HepG2 (cell line): ENCODE data around the gene GABRB1. TPM values are rescaled to one million over a fixed set of nuclear protein-coding genes. Genes with fewer than 3 reads are reported as not detected.

Experiments used
- BORCS8-MEF2B ChIP-seq: sonication (generic); formaldehyde crosslinking; IDR thresholded peaks from 2 replicates; pipeline ENCODE4 v1.8.0; 2022; ENCODE audit warnings: mild to moderate bottlenecking, missing genetic modification reagents
- ESRRA ChIP-seq: sonication (generic); formaldehyde crosslinking; IDR thresholded peaks from 2 replicates; pipeline ENCODE4 v1.5.1; 2020; ENCODE audit warnings: mild to moderate bottlenecking, low read depth, missing genetic modification reagents
- FOSL1 ChIP-seq: sonication (generic); formaldehyde crosslinking; IDR thresholded peaks from 2 replicates; pipeline ENCODE4 v1.9.0; 2021; ENCODE audit warnings: missing genetic modification reagents, borderline replicate concordance
- HDAC1 ChIP-seq: sonication (generic); formaldehyde crosslinking; IDR thresholded peaks from 2 replicates; pipeline ENCODE4 v1.5.1; 2020; ENCODE audit warnings: mild to moderate bottlenecking, missing genetic modification reagents
- HOXA9 ChIP-seq: sonication (generic); formaldehyde crosslinking; IDR thresholded peaks from 2 replicates; pipeline ENCODE4 v1.8.1; 2022; ENCODE audit warnings: missing genetic modification reagents, mild to moderate bottlenecking, moderate library complexity, borderline replicate concordance
- JDP2 ChIP-seq: sonication (generic); formaldehyde crosslinking; IDR thresholded peaks from 2 replicates; pipeline ENCODE4 v1.8.1; 2022; ENCODE audit warnings: missing genetic modification reagents, borderline replicate concordance
- KLF12 ChIP-seq: sonication (generic); formaldehyde crosslinking; IDR thresholded peaks from 2 replicates; pipeline ENCODE4 v1.4.0; 2020; ENCODE audit warnings: missing genetic modification reagents, borderline replicate concordance
- NCOR1 ChIP-seq: fragments of 200-600 bp; sonication (generic); IDR thresholded peaks from 2 replicates; pipeline ENCODE4 v1.7.0; 2017; ENCODE audit warnings: antibody characterized with exemption, low read length, borderline replicate concordance
- NR3C1 ChIP-seq: sonication (generic); formaldehyde crosslinking; IDR thresholded peaks from 2 replicates; pipeline ENCODE4 v1.4.0; 2020; ENCODE audit warnings: missing genetic modification reagents
- PHF20 ChIP-seq: sonication (generic); formaldehyde crosslinking; IDR thresholded peaks from 2 replicates; pipeline ENCODE4 v1.5.0; 2020; ENCODE audit warnings: mild to moderate bottlenecking, missing genetic modification reagents
- RARA ChIP-seq: IDR thresholded peaks from 2 replicates; pipeline ENCODE4 v1.6.1; 2016; ENCODE audit warnings: missing genetic modification reagents, missing compliant biosample characterization
- RBM39 ChIP-seq: fragments of 200-400 bp; formaldehyde crosslinking; IDR thresholded peaks from one replicate; pipeline ENCODE4 v1.6.1; 2018; ENCODE audit warnings: antibody characterized with exemption, mild to moderate bottlenecking, low read depth, low read length; ENCODE audit not compliant: poor library complexity, severe bottlenecking
- SIN3B ChIP-seq: fragments of 150-350 bp; IDR thresholded peaks from 2 replicates; pipeline ENCODE4 v1.6.1; 2014; ENCODE audit warnings: low read length
- ZIK1 ChIP-seq: sonication (generic); formaldehyde crosslinking; IDR thresholded peaks from 2 replicates; pipeline ENCODE4 v1.5.0; 2020; ENCODE audit warnings: mild to moderate bottlenecking, low read depth, missing genetic modification reagents, borderline replicate concordance
- ZNF30 ChIP-seq: sonication (generic); formaldehyde crosslinking; IDR thresholded peaks from 2 replicates; pipeline ENCODE4 v1.5.0; 2020; ENCODE audit warnings: mild to moderate bottlenecking, missing genetic modification reagents
- ZNF543 ChIP-seq: sonication (generic); formaldehyde crosslinking; IDR thresholded peaks from 2 replicates; pipeline ENCODE4 v1.4.0; 2020; ENCODE audit warnings: mild to moderate bottlenecking, missing genetic modification reagents
- ZNF674 ChIP-seq: sonication (generic); formaldehyde crosslinking; IDR thresholded peaks from 2 replicates; pipeline ENCODE4 v1.5.0; 2020; ENCODE audit warnings: low read depth, mild to moderate bottlenecking, missing genetic modification reagents
- ZNF747 ChIP-seq: sonication (generic); formaldehyde crosslinking; IDR thresholded peaks from 2 replicates; pipeline ENCODE4 v1.8.1; 2023; ENCODE audit warnings: missing genetic modification reagents, mild to moderate bottlenecking, borderline replicate concordance
- ZNF83 ChIP-seq: sonication (generic); formaldehyde crosslinking; IDR thresholded peaks from 2 replicates; pipeline ENCODE4 v1.4.0; 2020; ENCODE audit warnings: missing genetic modification reagents, mild to moderate bottlenecking, borderline replicate concordance
- ZSCAN20 ChIP-seq: sonication (generic); formaldehyde crosslinking; IDR thresholded peaks from 2 replicates; pipeline ENCODE4 v1.4.0; 2020; ENCODE audit warnings: missing genetic modification reagents, mild to moderate bottlenecking, borderline replicate concordance
- polyA plus RNA-seq, 8 experiments: library from polyadenylated mRNA; depleted of rRNA in 3 of 8; stranded (reverse) in 7 of 8; unstranded in 1 of 8; fragments of >200 nt; fragmentation: Illumina TruSeq in 4 of 8; extraction: Trizol in 4 of 8; gene quantifications; 2 replicates each; pipeline versions ENCODE4 v1.2.1 to v1.2.3, GENCODE V29; 2011 to 2016; ENCODE audit warnings: low read depth in 4 of 8, missing spikeins in 1 of 8, mixed read lengths in 1 of 8; ENCODE audit not compliant: insufficient read depth in 1 of 8
- total RNA-seq, 5 experiments: library from RNA; depleted of rRNA; stranded (reverse); fragments of >200 nt; fragmentation: Illumina TruSeq; extraction: Trizol; gene quantifications; 2 replicates each; pipeline ENCODE4 v1.2.3, GENCODE V29; 2016; ENCODE audit warnings: low read depth in 1 of 5
- TF ChIP-seq, protein P1 (sequence below): sonication (generic); formaldehyde crosslinking; IDR thresholded peaks from 2 replicates; pipeline ENCODE4 v1.9.0; 2021; ENCODE audit warnings: missing genetic modification reagents, borderline replicate concordance
- TF ChIP-seq, protein P2 (sequence below): sonication (generic); formaldehyde crosslinking; IDR thresholded peaks from 2 replicates; pipeline ENCODE4 v1.4.0; 2020; ENCODE audit warnings: mild to moderate bottlenecking, missing genetic modification reagents
- TF ChIP-seq, protein P3 (sequence below): sonication (generic); formaldehyde crosslinking; IDR thresholded peaks from 2 replicates; pipeline ENCODE4 v1.4.0; 2020; ENCODE audit warnings: missing genetic modification reagents, borderline replicate concordance

The GABRB1 gene
- total and polyA plus RNA-seq, 2 of the 13 experiments (the other 11 are each of a cell fraction or from before 2014, with no cell fraction given): not detected

DNA sequence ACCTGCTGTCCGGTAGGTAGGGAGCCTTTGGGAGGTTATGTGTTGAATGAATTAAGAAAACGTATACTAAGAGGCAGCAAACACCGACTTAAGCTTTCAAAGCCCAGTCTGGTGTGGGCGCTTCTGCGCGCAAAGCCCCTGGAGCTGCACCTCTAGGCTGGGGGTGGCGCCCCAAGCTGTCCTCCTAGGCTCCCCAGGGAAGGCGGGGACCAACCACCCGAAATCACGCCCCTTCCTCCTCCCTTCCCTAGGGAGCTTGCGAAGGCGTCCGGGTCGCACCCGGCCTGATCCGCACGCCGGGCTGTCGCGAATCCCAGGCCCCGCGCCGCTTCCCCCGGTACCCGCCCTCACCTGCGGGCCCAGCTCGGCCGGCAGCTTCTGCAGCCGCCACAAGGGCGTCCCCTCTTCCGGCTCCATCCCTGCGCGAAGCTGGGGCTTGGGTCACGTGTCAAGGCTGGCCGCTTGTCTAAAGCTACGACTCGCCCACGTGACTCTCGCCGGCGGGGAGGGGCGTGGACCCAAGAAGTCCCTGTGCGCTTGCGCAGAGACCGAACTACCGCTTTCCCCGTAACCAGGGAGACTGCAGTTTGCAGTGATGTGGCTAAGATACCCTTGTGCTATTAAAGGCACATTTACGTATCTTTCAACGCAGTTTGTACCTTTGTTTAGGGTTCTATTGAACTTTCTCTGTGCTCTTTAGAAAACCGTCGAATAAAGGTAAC is 432.0 kb downstream of the GABRB1 start, which contains the start of gene COMMD8 (continued):
- TF ChIP-seq, protein P1, sequence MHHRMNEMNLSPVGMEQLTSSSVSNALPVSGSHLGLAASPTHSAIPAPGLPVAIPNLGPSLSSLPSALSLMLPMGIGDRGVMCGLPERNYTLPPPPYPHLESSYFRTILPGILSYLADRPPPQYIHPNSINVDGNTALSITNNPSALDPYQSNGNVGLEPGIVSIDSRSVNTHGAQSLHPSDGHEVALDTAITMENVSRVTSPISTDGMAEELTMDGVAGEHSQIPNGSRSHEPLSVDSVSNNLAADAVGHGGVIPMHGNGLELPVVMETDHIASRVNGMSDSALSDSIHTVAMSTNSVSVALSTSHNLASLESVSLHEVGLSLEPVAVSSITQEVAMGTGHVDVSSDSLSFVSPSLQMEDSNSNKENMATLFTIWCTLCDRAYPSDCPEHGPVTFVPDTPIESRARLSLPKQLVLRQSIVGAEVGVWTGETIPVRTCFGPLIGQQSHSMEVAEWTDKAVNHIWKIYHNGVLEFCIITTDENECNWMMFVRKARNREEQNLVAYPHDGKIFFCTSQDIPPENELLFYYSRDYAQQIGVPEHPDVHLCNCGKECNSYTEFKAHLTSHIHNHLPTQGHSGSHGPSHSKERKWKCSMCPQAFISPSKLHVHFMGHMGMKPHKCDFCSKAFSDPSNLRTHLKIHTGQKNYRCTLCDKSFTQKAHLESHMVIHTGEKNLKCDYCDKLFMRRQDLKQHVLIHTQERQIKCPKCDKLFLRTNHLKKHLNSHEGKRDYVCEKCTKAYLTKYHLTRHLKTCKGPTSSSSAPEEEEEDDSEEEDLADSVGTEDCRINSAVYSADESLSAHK (CRISPR knock-in tag): no peak
- TF ChIP-seq BORCS8-MEF2B (CRISPR knock-in tag) (peak; percentile 87; the same call in 1 of the 2 replicates), ZNF543 (CRISPR knock-in tag) (no peak), RARA (CRISPR knock-in tag) (no peak), JDP2 (no peak), KLF12 (0 out of 2 replicates have a peak, but pooled peaks have one; percentile 43), ZNF747 (CRISPR knock-in tag) (peak; percentile 56; the same call in 1 of the 2 replicates), HOXA9 (CRISPR knock-in tag) (no peak), ESRRA (CRISPR knock-in tag) (no peak), FOSL1 (no peak), RBM39 (peak; percentile 77), HDAC1 (peak; percentile 89), ZIK1 (CRISPR knock-in tag) (no peak), ZNF30 (CRISPR knock-in tag) (no peak), PHF20 (peak; percentile 89), ZNF674 (CRISPR knock-in tag) (no peak), SIN3B (no peak), NR3C1 (CRISPR knock-in tag) (no peak), NCOR1 (no peak), ZSCAN20 (CRISPR knock-in tag) (no peak), ZNF83 (no peak)
- TF ChIP-seq, protein P2, sequence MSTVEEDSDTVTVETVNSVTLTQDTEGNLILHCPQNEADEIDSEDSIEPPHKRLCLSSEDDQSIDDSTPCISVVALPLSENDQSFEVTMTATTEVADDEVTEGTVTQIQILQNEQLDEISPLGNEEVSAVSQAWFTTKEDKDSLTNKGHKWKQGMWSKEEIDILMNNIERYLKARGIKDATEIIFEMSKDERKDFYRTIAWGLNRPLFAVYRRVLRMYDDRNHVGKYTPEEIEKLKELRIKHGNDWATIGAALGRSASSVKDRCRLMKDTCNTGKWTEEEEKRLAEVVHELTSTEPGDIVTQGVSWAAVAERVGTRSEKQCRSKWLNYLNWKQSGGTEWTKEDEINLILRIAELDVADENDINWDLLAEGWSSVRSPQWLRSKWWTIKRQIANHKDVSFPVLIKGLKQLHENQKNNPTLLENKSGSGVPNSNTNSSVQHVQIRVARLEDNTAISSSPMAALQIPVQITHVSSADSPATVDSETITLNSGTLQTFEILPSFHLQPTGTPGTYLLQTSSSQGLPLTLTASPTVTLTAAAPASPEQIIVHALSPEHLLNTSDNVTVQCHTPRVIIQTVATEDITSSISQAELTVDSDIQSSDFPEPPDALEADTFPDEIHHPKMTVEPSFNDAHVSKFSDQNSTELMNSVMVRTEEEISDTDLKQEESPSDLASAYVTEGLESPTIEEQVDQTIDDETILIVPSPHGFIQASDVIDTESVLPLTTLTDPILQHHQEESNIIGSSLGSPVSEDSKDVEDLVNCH (CRISPR knock-in tag): no peak
- TF ChIP-seq, protein P3, sequence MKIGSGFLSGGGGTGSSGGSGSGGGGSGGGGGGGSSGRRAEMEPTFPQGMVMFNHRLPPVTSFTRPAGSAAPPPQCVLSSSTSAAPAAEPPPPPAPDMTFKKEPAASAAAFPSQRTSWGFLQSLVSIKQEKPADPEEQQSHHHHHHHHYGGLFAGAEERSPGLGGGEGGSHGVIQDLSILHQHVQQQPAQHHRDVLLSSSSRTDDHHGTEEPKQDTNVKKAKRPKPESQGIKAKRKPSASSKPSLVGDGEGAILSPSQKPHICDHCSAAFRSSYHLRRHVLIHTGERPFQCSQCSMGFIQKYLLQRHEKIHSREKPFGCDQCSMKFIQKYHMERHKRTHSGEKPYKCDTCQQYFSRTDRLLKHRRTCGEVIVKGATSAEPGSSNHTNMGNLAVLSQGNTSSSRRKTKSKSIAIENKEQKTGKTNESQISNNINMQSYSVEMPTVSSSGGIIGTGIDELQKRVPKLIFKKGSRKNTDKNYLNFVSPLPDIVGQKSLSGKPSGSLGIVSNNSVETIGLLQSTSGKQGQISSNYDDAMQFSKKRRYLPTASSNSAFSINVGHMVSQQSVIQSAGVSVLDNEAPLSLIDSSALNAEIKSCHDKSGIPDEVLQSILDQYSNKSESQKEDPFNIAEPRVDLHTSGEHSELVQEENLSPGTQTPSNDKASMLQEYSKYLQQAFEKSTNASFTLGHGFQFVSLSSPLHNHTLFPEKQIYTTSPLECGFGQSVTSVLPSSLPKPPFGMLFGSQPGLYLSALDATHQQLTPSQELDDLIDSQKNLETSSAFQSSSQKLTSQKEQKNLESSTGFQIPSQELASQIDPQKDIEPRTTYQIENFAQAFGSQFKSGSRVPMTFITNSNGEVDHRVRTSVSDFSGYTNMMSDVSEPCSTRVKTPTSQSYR (CRISPR knock-in tag): no peak
